ENCODE results near the gene GAS2. TPM values are rescaled to one million over a fixed set of nuclear protein-coding genes. Genes with fewer than 3 reads are reported as not detected.

Gene GAS2
- total and polyA plus RNA-seq, 2 donors (not counting 1 experiment from before 2014, with no cell fraction given): 2.5 to 6.5 TPM

- no peak for TF ChIP-seq EZH2 (IDR thresholded peaks at IDR 0.05; ENCODE audit: borderline replicate concordance, insufficient read depth, low read depth, low read length, poor library complexity, severe bottlenecking)
- TF ChIP-seq CTCF (IDR thresholded peaks at IDR 0.05): no peak
- no peak overlapping the region for H3K27ac ChIP-seq (ENCODE audit: low read length in 2 of 2)
- intact Hi-C loops (cut with micrococcal nuclease): no loop called here
- H3K9me3 Mint-ChIP-seq (ENCODE audit: insufficient read depth): peaks cover 5% of the 10 kb centered on the region
- no peaks in the 10 kb centered on the region for H3K4me1 Mint-ChIP-seq
- no peak overlapping the region for H3K27ac Mint-ChIP-seq
- WGBS (ENCODE audit: insufficient coverage): 100% methylated on average over 1 of the region's 3 CpGs
- H3K4me2 ChIP-seq (replicated peaks; ENCODE audit: low read depth, low read length, poor library complexity, severe bottlenecking): no peak overlapping the region
- H3K79me2 ChIP-seq (ENCODE audit: control insufficient read depth, insufficient read depth, low read length): no peaks in the 10 kb centered on the region
- H3K27me3 Mint-ChIP-seq: peaks cover 11% of the 10 kb centered on the region
- POLR2A ChIA-PET: no interaction called here
- H3K9ac ChIP-seq (ENCODE audit: low read length): no peak overlapping the region
- CTCF ChIA-PET: no interaction called here
- H4K20me1 ChIP-seq (ENCODE audit: control insufficient read depth, insufficient read depth, low read length, poor library complexity, severe bottlenecking): no peaks in the 10 kb centered on the region
- H3K4me1 ChIP-seq (ENCODE audit: control insufficient read depth in 2 of 2, insufficient read depth in 2 of 2, low read length in 2 of 2): no peaks in the 10 kb centered on the region
- H3K36me3 ChIP-seq (replicated peaks in 1 of 2; ENCODE audit: control extremely low read depth in 1 of 2, control insufficient read depth in 1 of 2, extremely low read depth in 1 of 2, insufficient read depth in 2 of 2, low read length in 1 of 2): no peaks in the 10 kb centered on the region
- H3K4me3 ChIP-seq (ENCODE audit: control extremely low read depth in 1 of 5, extremely low read depth in 1 of 5, insufficient read depth in 1 of 5, low read depth in 2 of 5, low read length in 4 of 5): no peak overlapping the region
- H3K27me3 ChIP-seq (replicated peaks in 1 of 4; ENCODE audit: control extremely low read depth in 1 of 4, control insufficient read depth in 3 of 4, insufficient read depth in 4 of 4, low read length in 3 of 4): peaks cover 0 to 3% (median 0%) of the 10 kb centered on the region in 4 experiments
- ATAC-seq (ENCODE audit: low read depth): no peak
- no peak for DNase-seq
- H2AFZ ChIP-seq (ENCODE audit: insufficient read depth, low read depth, low read length, poor library complexity, severe bottlenecking): no peak overlapping the region
- H3K9me3 ChIP-seq (ENCODE audit: control extremely low read depth in 1 of 3, control insufficient read depth in 2 of 3, insufficient read depth in 1 of 3, low read length in 2 of 3): peaks cover 0 to 7% (median 0%) of the 10 kb centered on the region in 3 donors
- no peak overlapping the region for H3K4me3 Mint-ChIP-seq
These were observed 49.6 kb downstream of the GAS2 start for GRCh38 chr11:22715971-22716370.

GRCh38 chr11:22720457-22720856 lies 54.0 kb downstream of the GAS2 start:
- no peaks in the 10 kb centered on the region for H3K4me1 Mint-ChIP-seq
- Histone ChIP-seq H3K9me3 (ENCODE audit: control extremely low read depth in 1 of 3, control insufficient read depth in 2 of 3, insufficient read depth in 1 of 3, low read length in 2 of 3) (no peaks in the 10 kb centered on the region), H3K4me2 (replicated peaks; ENCODE audit: low read depth, low read length, poor library complexity, severe bottlenecking) (no peak overlapping the region), H4K20me1 (ENCODE audit: control insufficient read depth, insufficient read depth, low read length, poor library complexity, severe bottlenecking) (no peaks in the 10 kb centered on the region), H3K4me3 (ENCODE audit: control extremely low read depth in 1 of 5, extremely low read depth in 1 of 5, insufficient read depth in 1 of 5, low read depth in 2 of 5, low read length in 4 of 5) (no peak overlapping the region), H3K79me2 (ENCODE audit: control insufficient read depth, insufficient read depth, low read length) (no peaks in the 10 kb centered on the region), H3K4me1 (ENCODE audit: control insufficient read depth in 2 of 2, insufficient read depth in 2 of 2, low read length in 2 of 2) (no peaks in the 10 kb centered on the region), H3K36me3 (replicated peaks in 1 of 2; ENCODE audit: control extremely low read depth in 1 of 2, control insufficient read depth in 1 of 2, extremely low read depth in 1 of 2, insufficient read depth in 2 of 2, low read length in 1 of 2) (no peaks in the 10 kb centered on the region), H3K27me3 (replicated peaks in 1 of 4; ENCODE audit: control extremely low read depth in 1 of 4, control insufficient read depth in 3 of 4, insufficient read depth in 4 of 4, low read length in 3 of 4) (no peaks in the 10 kb centered on the region), H3K9ac (ENCODE audit: low read length) (no peak overlapping the region), H2AFZ (ENCODE audit: insufficient read depth, low read depth, low read length, poor library complexity, severe bottlenecking) (no peak overlapping the region), H3K27ac (ENCODE audit: low read length in 2 of 2) (no peak overlapping the region)
- POLR2A ChIA-PET: no interaction called here
- ATAC-seq (ENCODE audit: low read depth) (no peak), DNase-seq (no peak)
- no peak overlapping the region for H3K27ac Mint-ChIP-seq
- no peak overlapping the region for H3K4me3 Mint-ChIP-seq
- no peak for TF ChIP-seq EZH2 (IDR thresholded peaks at IDR 0.05; ENCODE audit: borderline replicate concordance, insufficient read depth, low read depth, low read length, poor library complexity, severe bottlenecking)
- TF ChIP-seq CTCF (IDR thresholded peaks at IDR 0.05): no peak
- H3K27me3 Mint-ChIP-seq: no peaks in the 10 kb centered on the region
- intact Hi-C loops (cut with micrococcal nuclease): no loop called here
- CTCF ChIA-PET: no interaction called here
- WGBS (ENCODE audit: insufficient coverage): no CpG with 5 or more reads among the region's 3 CpGs
- H3K9me3 Mint-ChIP-seq (ENCODE audit: insufficient read depth): peaks cover 3% of the 10 kb centered on the region

All from B cell (primary cell).